ENCODE data around the gene ZFP64.

GRCh38 chr20:52153896-52154295, 37.7 kb downstream of the ZFP64 start:
- TF ChIP-seq POLR2AphosphoS5 (IDR thresholded peaks at IDR 0.05; ENCODE audit: low read depth, low read length) (no peak), TAF1 (IDR thresholded peaks at IDR 0.05; ENCODE audit: borderline replicate concordance, insufficient read depth, low read length) (no peak), SIN3A (IDR thresholded peaks at IDR 0.05; ENCODE audit: borderline replicate concordance, insufficient read depth, low read length) (no peak)

Measured in PFSK-1 (cell line).